Tibial nerve (tissue), 4 donors: ENCODE measurements around the gene LIN7C. TPM values are rescaled to one million over a fixed set of nuclear protein-coding genes. Genes with fewer than 3 reads are reported as not detected.
"Not testable (repeated sequence)": the region's sequence is repeated elsewhere in the genome, so short reads cannot be mapped to it uniquely, and the experiment has no call there.

Source experiments
- DNase-seq, 2 donors: peaks; one replicate each; pipeline ENCODE4 v3.0.0-alpha.2; 2019; ENCODE audit warnings: low spot score in 2 of 2
- H3K27ac ChIP-seq, 4 donors: fragments of 200-600 bp; sonication (generic) in 3 of 4; one replicate each; pipeline ENCODE4 v1.5.1; 2017 to 2019; ENCODE audit warnings: mild to moderate bottlenecking in 1 of 4
- H3K27me3 ChIP-seq, 2 donors: fragments of 200-600 bp; sonication (generic) in 1 of 2; one replicate each; pipeline versions ENCODE4 v1.5.1 to v1.6.0; 2017 to 2019
- H3K36me3 ChIP-seq, 3 donors: fragments of 200-600 bp; sonication (generic); one replicate each; pipeline ENCODE4 v1.5.1; 2018 to 2019
- H3K4me1 ChIP-seq, 4 donors: fragments of 200-600 bp; sonication (generic) in 3 of 4; one replicate each; pipeline ENCODE4 v1.5.1; 2017 to 2019
- H3K4me3 ChIP-seq, 4 donors: fragments of 200-600 bp; sonication (generic) in 3 of 4; one replicate each; pipeline ENCODE4 v1.5.1; 2017 to 2019; ENCODE audit warnings: mild to moderate bottlenecking in 1 of 4, moderate library complexity in 1 of 4
- H3K9me3 ChIP-seq, 4 donors: fragments of 200-600 bp; sonication (generic) in 3 of 4; one replicate each; pipeline ENCODE4 v1.5.1; 2017 to 2019
- CTCF ChIP-seq, 5 experiments: fragments of 200-600 bp in 3 of 5; fragments of 450-650 bp in 2 of 5; sonication (generic) in 3 of 5; IDR thresholded peaks; one replicate each; pipeline ENCODE4 v1.5.1; 2016 to 2019; ENCODE audit warnings: antibody characterized with exemption in 5 of 5, mild to moderate bottlenecking in 3 of 5, moderate library complexity in 2 of 5
- EP300 ChIP-seq, 2 donors: sonication (generic); formaldehyde crosslinking; IDR thresholded peaks; one replicate each; pipeline ENCODE4 v1.6.1; 2017; ENCODE audit warnings: antibody characterized with exemption in 2 of 2, mild to moderate bottlenecking in 1 of 2
- POLR2A ChIP-seq, 2 donors: fragments of 450-650 bp; IDR thresholded peaks; one replicate each; pipeline ENCODE4 v1.6.1; 2017; ENCODE audit warnings: antibody characterized with exemption in 2 of 2, mild to moderate bottlenecking in 2 of 2, moderate library complexity in 2 of 2
- WGBS, 2 donors: methylation state at CpG; one replicate each; pipeline ENCODE4 v1.1.5; 2018; 5-methylcytosine and 5-hydroxymethylcytosine counted together
- total RNA-seq, 4 donors: library from RNA; depleted of rRNA; stranded (reverse); fragments of >200 nt; gene quantifications; one replicate each; pipeline ENCODE4 v1.1.0, GENCODE V29; 2016

The LIN7C gene
- total RNA-seq, 4 donors from 2014 or later: 25.7 to 41.5 (median 36.2) TPM

GRCh38 chr11:27520226-27520625 lies 13.7 kb upstream of the LIN7C start:
- 83 to 84% methylated on average over 3 of the region's 3 CpGs for WGBS, 2 donors
- Histone ChIP-seq H3K4me1 (no peaks in the 10 kb centered on the region), H3K36me3 (peaks cover 0 to 3% (median 0%) of the 10 kb centered on the region in 3 donors), H3K27me3 (no peaks in the 10 kb centered on the region), H3K27ac (no peak overlapping the region), H3K4me3 (no peak overlapping the region), H3K9me3 (peaks cover 0 to 3% (median 0%) of the 10 kb centered on the region in 4 donors)
- no peak for TF ChIP-seq EP300 (IDR thresholded peaks at IDR 0.05)
- TF ChIP-seq POLR2A (IDR thresholded peaks at IDR 0.05): no peak
- TF ChIP-seq CTCF (IDR thresholded peaks at IDR 0.05): no peak
- DNase-seq: no peak

DNA sequence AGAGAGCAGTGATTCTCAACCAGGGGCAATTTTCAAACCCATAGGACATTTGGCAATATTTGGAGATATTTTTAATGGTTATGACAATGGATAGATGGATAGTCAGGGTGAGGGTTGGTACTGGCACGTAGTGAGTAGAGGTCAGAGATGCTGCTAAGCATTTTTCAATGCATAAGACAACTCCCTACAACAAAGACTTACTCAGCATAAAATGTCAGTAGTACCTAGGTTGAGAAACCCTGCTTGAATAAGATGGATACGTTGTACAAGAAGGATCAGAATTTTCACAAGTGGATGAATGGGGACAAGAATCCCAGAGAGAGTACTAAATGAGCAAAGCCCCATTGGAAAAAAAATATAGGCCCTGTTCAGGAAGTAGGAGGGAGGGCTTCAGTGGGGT lies 11.9 kb upstream of the LIN7C start:
- TF ChIP-seq POLR2A (IDR thresholded peaks at IDR 0.05): no peak
- TF ChIP-seq CTCF (IDR thresholded peaks at IDR 0.05): no peak
- no peak for TF ChIP-seq EP300 (IDR thresholded peaks at IDR 0.05)
- 78 to 80% methylated on average over 2 of the region's 2 CpGs for WGBS, 2 donors
- no peak for DNase-seq
- Histone ChIP-seq H3K36me3 (peaks cover 0 to 3% (median 0%) of the 10 kb centered on the region in 3 donors), H3K27me3 (no peaks in the 10 kb centered on the region), H3K27ac (no peak overlapping the region), H3K9me3 (peaks cover 0 to 7% (median 0%) of the 10 kb centered on the region in 4 donors), H3K4me1 (no peaks in the 10 kb centered on the region), H3K4me3 (no peak overlapping the region)

GRCh38 chr11:27517490-27517889 lies 10.9 kb upstream of the LIN7C start:
- 88 to 100% methylated on average over 1 of the region's 1 CpG for WGBS, 2 donors
- H3K27me3 ChIP-seq, H3K4me1 ChIP-seq, H3K9me3 ChIP-seq, H3K27ac ChIP-seq, H3K36me3 ChIP-seq, DNase-seq, H3K4me3 ChIP-seq: not testable (repeated sequence)

DNA sequence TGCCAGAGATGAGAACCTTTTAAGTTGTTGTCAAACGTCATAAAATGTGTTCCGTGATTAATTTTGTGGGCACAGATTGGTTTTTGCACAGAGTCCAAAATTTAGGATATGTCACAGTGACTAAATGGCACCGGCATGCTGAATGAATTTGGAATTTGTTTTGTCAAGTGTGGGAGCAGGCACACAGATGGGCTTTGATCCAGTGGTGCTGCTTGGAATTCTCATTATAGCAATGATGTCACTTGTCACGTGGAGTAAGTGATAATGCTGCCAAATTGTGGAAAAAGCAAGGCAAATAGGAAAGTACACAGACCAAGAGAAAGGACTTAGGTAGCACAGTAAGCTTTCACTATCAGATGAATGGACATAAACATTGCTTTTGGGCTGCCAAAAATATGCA lies 8.0 kb upstream of the LIN7C start:
- 52 to 60% methylated on average over 4 of the region's 4 CpGs for WGBS, 2 donors
- peaks cover 0 to 3% (median 0%) of the 10 kb centered on the region in 3 donors for H3K36me3 ChIP-seq
- no peak overlapping the region for H3K27ac ChIP-seq
- H3K9me3 ChIP-seq: peaks cover 0 to 7% (median 0%) of the 10 kb centered on the region in 4 donors
- DNase-seq: no peak
- TF ChIP-seq POLR2A (IDR thresholded peaks at IDR 0.05) (no peak), EP300 (IDR thresholded peaks at IDR 0.05) (no peak), CTCF (IDR thresholded peaks at IDR 0.05) (no peak)
- no peaks in the 10 kb centered on the region for H3K4me1 ChIP-seq
- H3K4me3 ChIP-seq: no peak overlapping the region
- H3K27me3 ChIP-seq: no peaks in the 10 kb centered on the region

- peaks cover 0 to 7% (median 0%) of the 10 kb centered on the region in 4 donors for H3K9me3 ChIP-seq
- DNase-seq: no peak
- no peak overlapping the region for H3K4me3 ChIP-seq
- no peak overlapping the region for H3K27ac ChIP-seq
- TF ChIP-seq EP300 (IDR thresholded peaks at IDR 0.05) (no peak), POLR2A (IDR thresholded peaks at IDR 0.05) (no peak), CTCF (IDR thresholded peaks at IDR 0.05) (no peak)
- H3K27me3 ChIP-seq: no peaks in the 10 kb centered on the region
- 85 to 87% methylated on average over 4 of the region's 4 CpGs for WGBS, 2 donors
- H3K4me1 ChIP-seq: no peaks in the 10 kb centered on the region
- H3K36me3 ChIP-seq: no peaks in the 10 kb centered on the region
Measured at GRCh38 chr11:27514076-27514475, 7.5 kb upstream of the LIN7C start.

DNA sequence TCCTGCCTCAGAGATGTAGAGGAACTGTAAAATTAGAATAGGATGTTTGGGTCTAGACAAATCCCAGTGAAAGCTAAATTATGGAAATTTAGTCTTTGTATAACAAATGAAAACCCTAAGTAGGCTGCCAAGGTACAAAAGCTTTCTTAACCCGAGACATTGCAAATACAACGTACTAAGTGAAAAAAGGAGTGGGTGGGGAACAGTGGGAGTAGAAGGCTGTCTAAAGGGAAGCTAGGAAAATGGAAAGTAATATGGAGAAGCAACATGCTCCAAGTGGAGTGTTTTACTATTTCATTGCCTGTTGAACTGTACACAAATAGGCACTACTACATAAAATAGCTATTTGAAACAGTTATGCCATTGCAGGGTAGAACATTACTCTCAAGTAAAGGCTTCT lies 6.8 kb upstream of the LIN7C start:
- no peak for DNase-seq
- Histone ChIP-seq H3K27me3 (no peaks in the 10 kb centered on the region), H3K4me3 (no peak overlapping the region), H3K4me1 (no peaks in the 10 kb centered on the region), H3K36me3 (no peaks in the 10 kb centered on the region), H3K27ac (no peak overlapping the region), H3K9me3 (peaks cover 0 to 7% (median 0%) of the 10 kb centered on the region in 4 donors)
- 60 to 64% methylated on average over 2 of the region's 2 CpGs for WGBS, 2 donors
- no peak for TF ChIP-seq POLR2A (IDR thresholded peaks at IDR 0.05)
- no peak for TF ChIP-seq EP300 (IDR thresholded peaks at IDR 0.05)
- TF ChIP-seq CTCF (IDR thresholded peaks at IDR 0.05): no peak
